Right lobe of liver (tissue), 4 donors: ENCODE results near the gene PAN2.

Source experiments
- CTCF ChIP-seq, 4 donors: fragments of 200-600 bp in 3 of 4; fragments of 450-650 bp in 1 of 4; IDR thresholded peaks; one replicate each; pipeline versions ENCODE4 v1.5.1 to v1.8.0; 2016 to 2022; ENCODE audit warnings: antibody characterized with exemption in 4 of 4, mild to moderate bottlenecking in 2 of 4
- POLR2A ChIP-seq: fragments of 450-650 bp; IDR thresholded peaks from one replicate; pipeline ENCODE4 v1.6.1; 2017; ENCODE audit warnings: antibody characterized with exemption, mild to moderate bottlenecking
- donor health status: DM: no; HTN: no; CAD: no.
- donor health status: DM: no; HTN: no; CAD: no.
- donor health status: DM: no; HTN: yes; CAD: no.

DNA sequence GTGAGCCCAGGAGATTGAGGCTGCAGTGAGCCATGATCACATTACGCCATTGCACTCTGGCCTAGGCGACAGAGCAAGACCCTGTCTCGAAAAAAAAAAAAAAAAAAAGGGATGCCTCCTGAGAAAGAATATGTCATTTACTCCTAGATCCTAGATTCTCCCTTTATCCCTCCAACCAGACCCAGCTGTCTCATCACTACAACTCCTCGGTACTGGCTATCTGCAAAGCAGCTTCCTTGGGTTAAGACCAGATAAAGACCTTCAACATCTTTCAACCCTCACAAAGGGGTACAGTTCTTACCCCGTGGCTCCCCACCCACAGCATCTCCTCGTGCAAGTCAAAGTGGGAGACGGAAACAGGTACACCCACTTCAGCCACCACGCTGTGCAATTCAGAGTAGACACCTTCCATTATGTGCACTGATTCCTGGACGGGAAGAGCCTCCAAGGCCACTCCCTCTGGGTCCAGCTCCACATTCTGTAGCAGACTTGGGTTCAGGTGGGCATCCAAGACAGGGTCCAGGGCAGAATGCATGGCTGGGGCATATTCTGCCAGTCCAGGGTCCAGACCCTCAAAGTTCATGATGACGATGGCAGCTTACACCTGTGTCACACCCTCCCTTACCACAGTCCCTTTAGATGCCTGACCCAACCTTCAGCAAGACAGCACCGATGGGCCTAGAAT is 1.1 kb downstream of the PAN2 start:
- TF ChIP-seq POLR2A (no peak), CTCF (IDR thresholded peaks at IDR 0.05) (no peak)
